Measurements from ENCODE around the gene DNAJC30.

DNA sequence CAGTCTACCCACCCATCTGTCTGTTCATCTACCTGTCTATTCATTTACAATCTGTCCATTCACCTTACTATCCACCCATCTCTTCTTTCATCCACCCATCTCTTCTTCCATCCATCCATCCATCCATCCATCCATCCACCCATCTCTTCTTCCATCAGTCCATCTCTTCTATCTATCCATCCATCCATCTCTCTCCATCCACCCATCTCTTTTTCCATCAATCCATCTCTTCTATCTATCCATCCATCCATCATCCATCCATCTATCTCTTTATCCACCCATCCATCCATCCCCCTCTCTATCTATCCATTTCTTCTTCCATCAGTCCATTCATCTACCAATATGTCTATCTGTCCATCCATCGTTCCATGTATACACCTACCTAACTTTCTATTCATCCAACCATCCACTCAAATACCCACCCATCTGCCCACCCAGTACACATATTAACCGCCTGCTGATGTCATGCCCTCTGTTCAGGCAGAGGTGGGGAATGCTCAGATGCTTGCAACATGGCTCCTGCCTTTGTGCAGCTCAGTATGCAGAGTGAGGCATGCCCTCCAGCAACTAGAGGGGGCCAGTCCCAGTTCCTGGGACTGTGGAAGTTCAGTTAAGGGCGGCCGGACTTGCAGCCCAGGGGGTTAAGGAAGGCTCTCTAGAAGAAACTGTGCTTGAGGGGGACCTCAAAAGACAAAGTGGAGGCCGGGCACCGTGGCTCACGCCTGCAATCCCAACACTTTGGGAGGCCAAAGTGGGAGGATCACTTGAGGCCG, 47.6 kb downstream of the DNAJC30 start:
- TF ChIP-seq TCF7L2 (IDR thresholded peaks at IDR 0.05; ENCODE audit: borderline replicate concordance, extremely low read depth, insufficient read depth, insufficient read length) = no peak
- TF ChIP-seq, protein P1, sequence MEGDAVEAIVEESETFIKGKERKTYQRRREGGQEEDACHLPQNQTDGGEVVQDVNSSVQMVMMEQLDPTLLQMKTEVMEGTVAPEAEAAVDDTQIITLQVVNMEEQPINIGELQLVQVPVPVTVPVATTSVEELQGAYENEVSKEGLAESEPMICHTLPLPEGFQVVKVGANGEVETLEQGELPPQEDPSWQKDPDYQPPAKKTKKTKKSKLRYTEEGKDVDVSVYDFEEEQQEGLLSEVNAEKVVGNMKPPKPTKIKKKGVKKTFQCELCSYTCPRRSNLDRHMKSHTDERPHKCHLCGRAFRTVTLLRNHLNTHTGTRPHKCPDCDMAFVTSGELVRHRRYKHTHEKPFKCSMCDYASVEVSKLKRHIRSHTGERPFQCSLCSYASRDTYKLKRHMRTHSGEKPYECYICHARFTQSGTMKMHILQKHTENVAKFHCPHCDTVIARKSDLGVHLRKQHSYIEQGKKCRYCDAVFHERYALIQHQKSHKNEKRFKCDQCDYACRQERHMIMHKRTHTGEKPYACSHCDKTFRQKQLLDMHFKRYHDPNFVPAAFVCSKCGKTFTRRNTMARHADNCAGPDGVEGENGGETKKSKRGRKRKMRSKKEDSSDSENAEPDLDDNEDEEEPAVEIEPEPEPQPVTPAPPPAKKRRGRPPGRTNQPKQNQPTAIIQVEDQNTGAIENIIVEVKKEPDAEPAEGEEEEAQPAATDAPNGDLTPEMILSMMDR (IDR thresholded peaks at IDR 0.05 in 2 of 3, conservative IDR thresholded peaks at IDR 0.05 in 1 of 3; ENCODE audit: borderline replicate concordance in 1 of 3, insufficient read depth in 1 of 3, low read depth in 2 of 3, low read length in 2 of 3) = no peak
- TF ChIP-seq POLR2A (IDR thresholded peaks at IDR 0.05; ENCODE audit: borderline replicate concordance, extremely low read depth, insufficient read depth, insufficient read length) = no peak
- TF ChIP-seq, protein P2, sequence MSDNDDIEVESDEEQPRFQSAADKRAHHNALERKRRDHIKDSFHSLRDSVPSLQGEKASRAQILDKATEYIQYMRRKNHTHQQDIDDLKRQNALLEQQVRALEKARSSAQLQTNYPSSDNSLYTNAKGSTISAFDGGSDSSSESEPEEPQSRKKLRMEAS (IDR thresholded peaks at IDR 0.05) = no peak
- no peak for TF ChIP-seq ZNF274 (IDR thresholded peaks at IDR 0.05; ENCODE audit: low read depth, low read length)
- TF ChIP-seq EGR1 (IDR thresholded peaks at IDR 0.05; ENCODE audit: low read depth) = no peak
- no peak for TF ChIP-seq EZH2 (IDR thresholded peaks at IDR 0.05)
- no peak for TF ChIP-seq EZH2phosphoT487 (IDR thresholded peaks at IDR 0.05; ENCODE audit: borderline replicate concordance)
- no peak for TF ChIP-seq RAD21 (IDR thresholded peaks at IDR 0.05; ENCODE audit: low read depth)
- TF ChIP-seq, protein P3, sequence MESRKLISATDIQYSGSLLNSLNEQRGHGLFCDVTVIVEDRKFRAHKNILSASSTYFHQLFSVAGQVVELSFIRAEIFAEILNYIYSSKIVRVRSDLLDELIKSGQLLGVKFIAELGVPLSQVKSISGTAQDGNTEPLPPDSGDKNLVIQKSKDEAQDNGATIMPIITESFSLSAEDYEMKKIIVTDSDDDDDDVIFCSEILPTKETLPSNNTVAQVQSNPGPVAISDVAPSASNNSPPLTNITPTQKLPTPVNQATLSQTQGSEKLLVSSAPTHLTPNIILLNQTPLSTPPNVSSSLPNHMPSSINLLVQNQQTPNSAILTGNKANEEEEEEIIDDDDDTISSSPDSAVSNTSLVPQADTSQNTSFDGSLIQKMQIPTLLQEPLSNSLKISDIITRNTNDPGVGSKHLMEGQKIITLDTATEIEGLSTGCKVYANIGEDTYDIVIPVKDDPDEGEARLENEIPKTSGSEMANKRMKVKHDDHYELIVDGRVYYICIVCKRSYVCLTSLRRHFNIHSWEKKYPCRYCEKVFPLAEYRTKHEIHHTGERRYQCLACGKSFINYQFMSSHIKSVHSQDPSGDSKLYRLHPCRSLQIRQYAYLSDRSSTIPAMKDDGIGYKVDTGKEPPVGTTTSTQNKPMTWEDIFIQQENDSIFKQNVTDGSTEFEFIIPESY (IDR thresholded peaks at IDR 0.05; ENCODE audit: extremely low read depth, insufficient replicate concordance, low read length) = no peak

Measured in HCT116 (cell line).